ENCODE measurements around the gene CUEDC1. TPM values are rescaled to one million over a fixed set of nuclear protein-coding genes. Genes with fewer than 3 reads are reported as not detected.

Gene CUEDC1
- total and polyA plus RNA-seq, 2 of the 13 experiments (the other 11 are each of a cell fraction or from before 2014, with no cell fraction given), result 7.4 to 12.9 TPM

- TF ChIP-seq MXI1 (IDR thresholded peaks at IDR 0.05; ENCODE audit: borderline replicate concordance, low read depth, low read length), result 0 out of 3 replicates have a peak, but pooled peaks have one; percentile 14
- TF ChIP-seq RXRA (CRISPR knock-in tag; IDR thresholded peaks at IDR 0.05), result peak; percentile 35; the same call in 1 of the 2 replicates
- no peak for TF ChIP-seq ZNF44 (CRISPR knock-in tag; IDR thresholded peaks at IDR 0.05)
- 0 out of 2 replicates have a peak, but pooled peaks have one; percentile 53 for TF ChIP-seq TOPORS (CRISPR knock-in tag; IDR thresholded peaks at IDR 0.05)
- 0 out of 2 replicates have a peak, but pooled peaks have one; percentile 45 for TF ChIP-seq ZBTB38 (CRISPR knock-in tag; IDR thresholded peaks at IDR 0.05)
- peak; percentile 76; the same call in 1 of the 2 replicates for TF ChIP-seq BORCS8-MEF2B (CRISPR knock-in tag; IDR thresholded peaks at IDR 0.05)
- peak in 1 of 2 experiments; percentile 53; a peak in 1 of 4 replicates for TF ChIP-seq EP300 (IDR thresholded peaks at IDR 0.05; ENCODE audit: low read depth in 2 of 2, low read length in 2 of 2)
- TF ChIP-seq EP300 (CRISPR knock-in tag; IDR thresholded peaks at IDR 0.05; ENCODE audit: borderline replicate concordance), result no peak
- TF ChIP-seq MEF2D (CRISPR knock-in tag; IDR thresholded peaks at IDR 0.05), result peak; percentile 36
- TF ChIP-seq SRF (IDR thresholded peaks at IDR 0.05; ENCODE audit: low read depth, low read length), result no peak
- TF ChIP-seq ZNF407 (CRISPR knock-in tag; IDR thresholded peaks at IDR 0.05; ENCODE audit: not compliant biosample characterization), result peak; percentile 53
- no peak for TF ChIP-seq ZBTB42 (CRISPR knock-in tag; IDR thresholded peaks at IDR 0.05)
- peak; percentile 53; the same call in 1 of the 2 replicates for TF ChIP-seq SPEN (CRISPR knock-in tag; IDR thresholded peaks at IDR 0.05; ENCODE audit: low read depth)
- TF ChIP-seq HMGXB3 (CRISPR knock-in tag; IDR thresholded peaks at IDR 0.05; ENCODE audit: borderline replicate concordance), result no peak
Observed at GRCh38 chr17:57833179-57833939, 121.9 kb downstream of the CUEDC1 start (continued).

All from HepG2 (cell line).